Small intestine (tissue), 7 donors: ENCODE results near the gene SYNPO2L. TPM values are rescaled to one million over a fixed set of nuclear protein-coding genes. Genes with fewer than 3 reads are reported as not detected.
"Not testable (repeated sequence)": the region's sequence is repeated elsewhere in the genome, so short reads cannot be mapped to it uniquely, and the experiment has no call there.

Experiments used
- DNase-seq, 2 donors: peaks; one replicate each; pipeline versions ENCODE4 v3.0.0 to v3.0.0-alpha.2; 2013
- FAIRE-seq: peaks from 2 replicates; lab custom pipeline; 2012; peaks lifted over from hg19 to GRCh38; lab: Jason Lieb, UNC
- H3K27ac ChIP-seq, 3 donors: one replicate each; pipeline ENCODE4 v1.5.1; 2013; ENCODE audit warnings: low read length in 2 of 3, mild to moderate bottlenecking in 2 of 3, control low read depth in 1 of 3, inconsistent platforms in 1 of 3, low read depth in 1 of 3, moderate library complexity in 1 of 3
- H3K27me3 ChIP-seq, 3 donors: one replicate each; pipeline ENCODE4 v1.6.1; 2013; ENCODE audit warnings: low read length in 3 of 3, inconsistent platforms in 1 of 3; ENCODE audit not compliant: control insufficient read depth in 3 of 3, insufficient read depth in 3 of 3
- H3K36me3 ChIP-seq, 3 donors: one replicate each; pipeline ENCODE4 v1.6.1; 2013; ENCODE audit warnings: low read length in 3 of 3, inconsistent platforms in 1 of 3, low read depth in 1 of 3, mild to moderate bottlenecking in 1 of 3, moderate library complexity in 1 of 3; ENCODE audit not compliant: control insufficient read depth in 3 of 3, insufficient read depth in 2 of 3
- H3K4me1 ChIP-seq, 3 donors: one replicate each; pipeline ENCODE4 v1.6.1; 2013; ENCODE audit warnings: low read length in 2 of 3, inconsistent platforms in 1 of 3, low read depth in 1 of 3, mild to moderate bottlenecking in 1 of 3, moderate library complexity in 1 of 3; ENCODE audit not compliant: control insufficient read depth in 3 of 3, insufficient read depth in 2 of 3
- H3K4me3 ChIP-seq, 3 donors: one replicate each; pipeline ENCODE4 v1.5.1; 2013; ENCODE audit warnings: low read length in 3 of 3, control low read depth in 1 of 3, inconsistent platforms in 1 of 3, low read depth in 1 of 3, mild to moderate bottlenecking in 1 of 3, moderate library complexity in 1 of 3
- H3K9me3 ChIP-seq, 2 donors: one replicate each; pipeline ENCODE4 v1.6.1; 2013; ENCODE audit warnings: low read depth in 1 of 2, low read length in 1 of 2; ENCODE audit not compliant: control insufficient read depth in 2 of 2, insufficient read depth in 1 of 2
- WGBS, 3 donors: extraction: QIAGEN DNeasy Blood & Tissue Kit; methylation state at CpG; one replicate each; pipeline ENCODE4 v1.1.7; 2013; 5-methylcytosine and 5-hydroxymethylcytosine counted together
- polyA plus RNA-seq, 4 donors: library from polyadenylated mRNA; stranded (reverse) in 3 of 4; unstranded in 1 of 4; fragments of 200-250 nt in 3 of 4; fragments of 120-200 nt in 1 of 4; gene quantifications; one replicate each; pipeline versions ENCODE4 v1.2.1 to v1.2.3, GENCODE V29; 2013
- donor health status: healthy with polysubstance abuse.
- donor health status: control.
- donor health status: control.
- donor health status: Bipolar disorder and iron deficiency.
- donor health status: healthy.

SYNPO2L gene
- polyA plus RNA-seq, 4 donors = 0.04 to 1.6 (median 0.59) TPM; not detected in 1

DNA sequence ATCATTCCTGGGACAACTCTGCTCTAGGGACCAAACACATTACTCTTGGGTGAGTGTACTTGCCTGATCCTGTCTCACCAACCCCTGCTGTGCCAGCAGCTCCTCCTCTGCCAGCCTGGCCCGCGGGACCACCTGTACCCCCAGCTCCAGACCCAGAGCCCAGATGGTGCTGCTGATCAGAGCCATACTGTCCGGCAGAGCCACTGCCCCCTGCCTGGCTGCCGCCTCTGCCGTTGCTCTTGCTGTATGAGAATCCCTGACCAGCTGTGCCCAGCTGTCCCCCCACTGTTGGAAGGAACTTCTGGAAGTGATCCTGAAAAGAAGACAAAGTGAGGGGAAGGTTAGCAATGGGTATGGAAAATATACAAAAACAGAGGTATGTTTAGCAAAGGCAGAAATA, 21.4 kb downstream of the SYNPO2L start:
- Histone ChIP-seq H3K27me3 (no peaks in the 10 kb centered on the region), H3K4me1 (no peaks in the 10 kb centered on the region), H3K9me3 (no peaks in the 10 kb centered on the region), H3K36me3 (no peaks in the 10 kb centered on the region), H3K27ac (no peak overlapping the region), H3K4me3 (no peak overlapping the region)
- no peak for DNase-seq
- 64 to 91% (median 77%) methylated on average over 5 of the region's 5 CpGs for WGBS, 3 donors
- FAIRE-seq = no peak

GRCh38 chr10:73629165-73629564, 26.7 kb downstream of the SYNPO2L start:
- 80 to 94% (median 93%) methylated on average over 5 of the region's 5 CpGs for WGBS, 3 donors
- H3K27ac ChIP-seq = no peak overlapping the region
- no peak for FAIRE-seq

GRCh38 chr10:73628405-73628804, 27.4 kb downstream of the SYNPO2L start:
- no peaks in the 10 kb centered on the region for H3K36me3 ChIP-seq
- DNase-seq (peak; percentile 42 to 52), FAIRE-seq (no peak)
- no peak overlapping the region for H3K4me3 ChIP-seq
- 9 to 60% (median 37%) methylated on average over 7 of the region's 7 CpGs for WGBS, 3 donors
- H3K4me1 ChIP-seq = peaks cover 0 to 4% (median 3%) of the 10 kb centered on the region in 3 donors
- no peaks in the 10 kb centered on the region for H3K9me3 ChIP-seq
- no peaks in the 10 kb centered on the region for H3K27me3 ChIP-seq
- peak overlapping the region in 2 of 3 donors; percentile 5 to 32 for H3K27ac ChIP-seq

More at GRCh38 chr10:73629165-73629564, 26.7 kb downstream of the SYNPO2L start:
- H3K4me3 ChIP-seq = no peak overlapping the region
- no peak for DNase-seq
- H3K4me1 ChIP-seq = peaks cover 0 to 4% (median 3%) of the 10 kb centered on the region in 3 donors
- no peaks in the 10 kb centered on the region for H3K36me3 ChIP-seq
- H3K27me3 ChIP-seq = no peaks in the 10 kb centered on the region
- H3K9me3 ChIP-seq = no peaks in the 10 kb centered on the region

GRCh38 chr10:73627300-73627699, 28.5 kb downstream of the SYNPO2L start:
- DNase-seq = no peak
- Histone ChIP-seq H3K27me3 (no peaks in the 10 kb centered on the region), H3K4me1 (peaks cover 0 to 4% (median 3%) of the 10 kb centered on the region in 3 donors), H3K27ac (no peak overlapping the region), H3K9me3 (no peaks in the 10 kb centered on the region), H3K36me3 (no peaks in the 10 kb centered on the region), H3K4me3 (no peak overlapping the region)
- 92 to 96% (median 94%) methylated on average over 6 of the region's 6 CpGs for WGBS, 3 donors
- no peak for FAIRE-seq

DNA sequence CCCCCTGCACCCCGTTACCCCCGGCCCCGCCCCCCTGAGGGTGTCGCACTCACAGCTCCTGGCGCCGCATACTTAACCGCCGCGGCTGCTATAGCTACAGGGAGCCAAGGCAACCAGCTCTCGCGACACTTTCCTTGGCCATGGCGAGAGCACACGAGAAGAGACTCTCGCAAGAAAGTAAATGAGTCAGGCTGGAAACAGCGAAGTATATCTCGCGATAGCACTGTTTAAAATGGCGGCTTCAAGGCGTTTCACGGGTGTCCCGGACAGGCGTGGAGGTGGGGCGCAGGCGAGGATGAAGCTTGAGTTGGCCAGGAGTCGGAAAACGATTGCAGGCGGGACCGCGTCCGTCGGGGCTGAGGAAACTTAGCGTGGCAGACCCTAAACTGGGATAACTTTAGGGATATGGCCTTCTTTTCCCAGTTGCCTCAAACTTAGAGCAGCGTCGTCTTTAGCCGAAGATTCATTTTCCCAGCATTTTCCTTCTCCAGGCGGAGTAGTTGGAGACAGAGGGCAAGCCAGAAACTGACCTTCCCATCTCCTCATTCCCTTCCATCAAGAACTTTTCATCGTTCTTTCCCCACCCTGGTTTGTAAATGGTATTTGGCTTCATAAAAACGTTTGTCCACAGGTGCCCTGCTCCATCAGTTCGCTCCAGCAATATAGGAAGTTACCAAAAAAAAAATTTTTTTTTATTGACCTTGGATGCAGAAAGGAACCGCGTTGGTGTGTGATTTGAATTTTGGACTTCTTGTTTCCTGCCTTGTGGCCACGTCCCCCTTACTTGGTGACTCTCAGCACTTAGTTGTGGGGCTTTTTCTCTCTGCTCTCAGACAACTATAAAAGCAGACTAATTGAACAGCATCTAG, 29.7 kb downstream of the SYNPO2L start:
- H3K9me3 ChIP-seq = no peaks in the 10 kb centered on the region
- no peaks in the 10 kb centered on the region for H3K27me3 ChIP-seq
- 0 to 1% (median 1%) methylated on average over 42 of the region's 42 CpGs for WGBS, 3 donors
- H3K27ac ChIP-seq = peak overlapping the region; percentile 57 to 96 (median 92)
- FAIRE-seq (no peak), DNase-seq (peak; percentile 99)
- H3K4me3 ChIP-seq = peak overlapping the region; percentile 58 to 97 (median 71)
- no peaks in the 10 kb centered on the region for H3K36me3 ChIP-seq
- H3K4me1 ChIP-seq = peaks cover 0 to 7% (median 3%) of the 10 kb centered on the region in 3 donors

DNA sequence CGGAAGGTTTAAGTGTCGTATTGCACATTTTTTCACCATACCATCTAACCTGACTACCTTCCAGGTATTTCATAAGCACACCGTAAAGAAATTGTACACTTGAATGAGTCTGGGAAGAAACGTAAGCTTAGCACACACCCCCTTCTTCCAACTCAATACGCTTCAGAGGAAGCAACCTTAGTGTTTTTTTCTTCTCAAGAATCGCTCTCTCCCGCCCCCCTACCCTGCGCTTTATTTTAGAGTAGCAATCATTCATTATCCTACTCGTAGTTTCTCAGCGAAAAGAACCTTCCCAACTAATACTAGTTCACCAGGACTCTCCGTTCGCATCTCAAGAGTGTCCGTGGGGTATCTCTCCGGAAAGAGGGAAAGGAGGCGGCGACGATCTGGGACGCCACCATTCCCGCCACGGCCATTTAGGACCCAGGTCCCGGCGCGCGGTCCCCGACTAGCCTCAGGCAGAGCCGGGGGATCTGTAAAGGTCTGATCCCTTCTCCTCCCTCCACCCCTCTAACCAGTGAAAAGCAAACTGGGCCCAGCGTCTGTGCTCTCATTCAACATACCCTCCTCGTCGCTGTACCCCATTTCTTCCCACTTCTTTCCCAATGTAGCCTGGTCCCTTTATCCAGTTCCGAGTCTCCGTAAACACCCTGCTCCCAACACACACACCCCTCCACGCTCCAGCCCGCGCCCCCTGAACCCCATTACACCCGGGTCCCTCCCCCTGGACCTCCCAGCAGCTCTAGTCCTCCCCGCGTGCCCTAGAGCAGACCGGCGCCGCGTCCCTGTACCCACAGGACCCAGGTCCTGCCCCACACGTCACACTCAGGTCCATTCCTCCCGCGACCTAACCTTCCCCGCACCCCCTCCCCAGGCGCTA, 30.6 kb downstream of the SYNPO2L start:
- no peaks in the 10 kb centered on the region for H3K36me3 ChIP-seq
- 1% methylated on average over 45 to 46 of the region's 46 CpGs for WGBS, 3 donors
- H3K27ac ChIP-seq = peak overlapping the region in 2 of 3 donors; percentile 71 to 96
- peak overlapping the region; percentile 58 to 97 (median 71) for H3K4me3 ChIP-seq
- H3K9me3 ChIP-seq = no peaks in the 10 kb centered on the region
- DNase-seq = peak; percentile 21 to 74
- H3K4me1 ChIP-seq = peaks cover 0 to 7% (median 3%) of the 10 kb centered on the region in 3 donors
- no peak for FAIRE-seq
- no peaks in the 10 kb centered on the region for H3K27me3 ChIP-seq

DNA sequence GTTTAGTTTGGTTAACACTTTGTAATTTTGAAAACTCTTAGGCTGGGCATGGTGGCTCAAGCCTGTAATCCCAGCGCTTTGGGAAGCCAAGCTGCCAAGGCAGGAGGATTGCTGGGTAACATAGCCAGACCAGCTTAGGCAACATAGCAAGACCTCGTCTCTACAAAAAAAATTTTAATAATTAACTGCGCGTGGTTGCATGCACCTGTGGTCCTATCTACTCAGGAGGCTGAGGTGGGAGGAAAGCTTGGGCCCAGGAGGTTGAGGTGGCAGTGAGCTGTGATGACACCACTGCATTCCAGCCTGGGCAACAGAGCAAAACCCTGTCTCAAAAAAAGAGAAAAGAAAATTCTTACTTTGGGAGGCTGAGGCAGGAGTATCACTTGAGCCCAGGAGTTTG, 32.8 kb downstream of the SYNPO2L start:
- Histone ChIP-seq H3K4me1 (peaks cover 0 to 3% (median 3%) of the 10 kb centered on the region in 3 donors), H3K36me3 (no peaks in the 10 kb centered on the region), H3K27ac (no peak overlapping the region), H3K9me3 (no peaks in the 10 kb centered on the region), H3K4me3 (no peak overlapping the region), H3K27me3 (no peaks in the 10 kb centered on the region)
- FAIRE-seq = no peak
- 78 to 87% (median 84%) methylated on average over 4 of the region's 4 CpGs for WGBS, 3 donors
- no peak for DNase-seq

GRCh38 chr10:73620974-73621373, 34.9 kb downstream of the SYNPO2L start:
- FAIRE-seq, H3K27me3 ChIP-seq, H3K4me1 ChIP-seq, H3K36me3 ChIP-seq, H3K4me3 ChIP-seq, H3K9me3 ChIP-seq: not testable (repeated sequence)
- H3K27ac ChIP-seq = peak overlapping the region in 1 of 3 donors; percentile 6
- WGBS, 3 donors = 57 to 79% (median 75%) methylated on average over 12 of the region's 12 CpGs
- DNase-seq = peak in 1 of 2 donors; percentile 75
